ENCODE results near the gene ZC3H12C.

ZC3H12C gene

DNA sequence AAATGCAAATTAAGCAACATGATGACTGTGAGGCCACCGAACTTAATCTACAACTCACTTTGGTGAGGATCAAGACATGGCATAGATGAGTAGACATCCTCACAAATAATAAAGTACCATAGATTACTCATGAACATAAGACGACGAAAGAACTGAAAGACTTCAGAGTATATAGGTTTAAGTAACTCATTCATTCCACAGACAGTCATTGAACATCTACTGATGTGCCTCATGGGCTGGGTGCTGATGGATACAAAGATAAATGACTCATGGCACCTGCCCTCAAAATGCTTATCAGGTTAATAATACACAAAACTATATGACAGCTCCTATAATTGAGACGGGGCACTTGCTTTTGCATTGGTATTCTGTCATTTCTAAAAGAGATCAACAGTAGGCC is 63.3 kb downstream of the ZC3H12C start:
- no peak for DNase-seq

DNA sequence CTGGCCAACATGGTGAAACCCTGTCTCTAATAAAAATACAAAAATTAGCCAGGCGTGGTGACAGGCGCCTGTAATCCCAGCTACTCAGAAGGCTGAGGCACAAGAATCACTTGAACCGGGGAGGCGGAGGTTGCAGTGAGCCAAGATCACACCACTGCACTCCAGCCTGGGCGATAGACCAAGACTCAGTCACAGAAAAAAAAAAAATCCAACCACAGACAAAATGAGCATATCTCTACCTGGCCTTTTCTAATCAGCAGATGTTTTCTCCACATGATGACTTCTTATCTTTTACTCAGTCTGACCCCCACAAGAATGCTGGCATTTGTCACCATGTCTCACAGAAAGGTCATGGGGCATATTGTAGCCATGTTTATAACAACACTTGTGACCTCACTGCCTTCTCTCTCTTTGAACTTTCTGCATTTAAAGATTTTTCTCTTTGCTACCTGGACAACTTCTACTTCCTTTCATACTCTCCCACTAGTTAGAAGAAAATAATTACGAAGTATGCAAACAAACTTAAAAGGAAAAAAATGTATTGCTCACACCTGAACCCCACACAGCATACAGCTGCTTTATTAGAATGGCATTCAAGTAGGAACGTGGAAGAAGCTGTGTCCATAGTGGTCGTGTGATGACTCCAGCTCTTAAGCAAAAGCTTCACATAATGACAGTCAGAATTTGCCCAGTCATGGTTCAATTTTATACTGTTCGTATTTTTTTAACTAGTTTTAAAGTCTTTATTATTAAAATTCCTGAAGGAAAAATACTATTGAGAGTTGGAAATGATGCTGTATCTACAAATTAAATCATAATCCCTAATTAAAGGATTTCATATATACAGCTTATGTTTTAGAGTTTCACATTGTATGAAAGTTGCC is 65.4 kb downstream of the ZC3H12C start:
- DNase-seq = no peak

DNA sequence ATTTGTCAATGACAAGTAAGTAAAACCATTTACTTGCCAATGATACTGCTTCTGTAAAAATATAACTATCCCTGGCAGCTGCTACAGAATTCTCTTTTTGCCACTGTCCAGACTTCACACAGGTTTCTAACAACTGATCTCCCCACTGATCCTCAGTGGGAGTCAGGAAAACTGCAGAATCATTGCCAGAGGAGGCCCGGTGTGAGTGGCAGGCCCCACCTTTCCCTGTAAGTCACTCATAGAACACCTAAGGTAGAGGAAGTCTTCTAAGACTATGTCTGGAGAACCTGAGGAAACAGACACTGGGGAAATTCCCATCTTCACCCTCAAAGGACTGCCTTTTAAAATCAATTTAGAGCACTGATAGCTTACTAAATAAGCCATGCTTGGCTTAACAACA is 66.3 kb downstream of the ZC3H12C start:
- DNase-seq = no peak

DNA sequence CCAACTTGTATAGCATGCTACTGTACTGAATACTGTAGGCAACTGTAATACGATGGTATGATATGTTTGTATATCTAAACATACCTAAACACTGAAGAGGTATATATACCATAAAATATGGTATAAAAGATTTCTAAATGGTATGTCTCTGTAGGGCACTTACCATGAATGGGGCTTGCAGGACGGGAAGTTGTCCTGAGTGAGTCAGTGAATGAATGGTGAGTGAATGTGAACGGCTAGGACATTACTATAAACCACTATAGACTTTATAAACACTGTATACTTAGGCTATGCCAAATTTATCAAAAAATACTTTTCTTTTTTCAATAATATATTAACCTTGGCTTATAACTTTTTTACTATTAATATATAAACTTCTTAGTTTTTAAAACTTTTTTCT is 66.8 kb downstream of the ZC3H12C start:
- no peak for DNase-seq

- DNase-seq = no peak
Measured at GRCh38 chr11:110160437-110160836, 67.2 kb downstream of the ZC3H12C start.

DNA sequence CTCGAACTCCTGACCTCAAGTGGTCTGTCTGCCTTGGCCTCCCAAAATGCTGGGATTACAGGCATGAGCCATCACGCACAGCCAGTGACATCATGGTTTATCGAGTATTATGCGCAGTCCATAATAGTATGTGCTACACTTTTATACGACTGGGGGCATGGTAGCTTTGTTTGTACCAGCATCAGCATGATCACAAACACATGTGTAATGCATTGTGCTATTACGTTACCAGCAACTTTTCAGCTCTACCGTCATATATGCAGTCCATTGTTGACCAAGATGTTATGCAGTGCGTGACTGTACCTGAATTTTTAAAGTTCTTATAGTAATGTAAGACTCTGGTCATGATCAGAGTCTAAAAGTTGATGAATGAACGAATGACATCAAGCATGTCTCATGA is 67.9 kb downstream of the ZC3H12C start:
- DNase-seq = no peak

DNA sequence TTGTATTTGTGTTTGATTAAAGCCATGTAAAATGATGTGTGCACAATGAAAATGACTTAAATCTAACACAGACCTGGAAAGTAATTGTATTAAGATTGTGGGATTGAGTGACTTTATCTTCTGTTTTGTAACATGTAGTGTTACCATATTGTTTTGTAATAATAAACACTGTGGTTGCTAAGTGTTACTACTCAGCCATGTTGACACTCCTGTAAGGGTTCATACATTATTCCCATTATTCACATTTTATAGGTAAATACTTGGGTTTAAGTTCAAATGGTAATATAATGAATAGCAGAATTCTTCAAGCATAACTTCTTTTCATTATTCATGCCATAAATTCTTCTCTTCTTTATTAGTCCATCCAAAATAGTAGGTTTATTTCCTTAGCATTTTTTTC is 69.0 kb downstream of the ZC3H12C start:
- DNase-seq = no peak

DNA sequence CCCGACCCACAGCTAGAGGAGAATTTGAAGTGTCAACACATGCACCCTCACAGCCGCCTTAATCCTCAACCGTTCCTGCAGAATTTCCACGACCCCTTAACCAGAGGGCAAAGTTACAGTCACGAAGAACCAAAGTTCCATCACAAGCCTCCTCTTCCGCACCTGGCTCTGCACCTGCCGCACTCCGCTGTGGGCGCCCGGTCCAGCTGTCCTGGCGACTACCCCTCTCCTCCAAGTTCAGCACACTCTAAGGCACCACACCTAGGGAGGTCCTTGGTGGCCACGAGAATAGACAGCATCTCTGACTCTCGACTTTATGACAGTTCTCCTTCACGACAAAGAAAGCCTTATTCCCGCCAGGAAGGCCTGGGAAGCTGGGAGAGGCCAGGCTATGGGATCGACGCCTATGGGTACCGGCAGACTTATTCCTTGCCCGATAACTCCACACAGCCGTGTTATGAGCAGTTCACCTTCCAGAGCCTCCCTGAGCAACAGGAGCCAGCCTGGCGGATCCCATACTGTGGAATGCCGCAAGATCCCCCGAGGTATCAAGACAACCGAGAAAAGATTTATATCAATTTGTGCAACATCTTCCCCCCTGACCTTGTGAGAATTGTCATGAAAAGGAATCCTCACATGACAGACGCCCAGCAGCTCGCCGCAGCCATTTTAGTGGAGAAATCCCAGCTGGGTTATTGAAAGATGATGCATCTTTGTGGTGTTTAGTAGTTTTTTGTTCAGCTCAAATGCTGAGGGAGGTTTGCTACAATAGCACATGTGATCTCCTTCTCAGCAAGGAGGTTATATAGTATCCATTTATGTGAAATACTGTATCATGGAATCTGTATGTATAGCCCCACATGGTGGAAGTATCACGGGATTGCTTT is 72.1 kb downstream of the ZC3H12C start:
- no peak for DNase-seq

DNA sequence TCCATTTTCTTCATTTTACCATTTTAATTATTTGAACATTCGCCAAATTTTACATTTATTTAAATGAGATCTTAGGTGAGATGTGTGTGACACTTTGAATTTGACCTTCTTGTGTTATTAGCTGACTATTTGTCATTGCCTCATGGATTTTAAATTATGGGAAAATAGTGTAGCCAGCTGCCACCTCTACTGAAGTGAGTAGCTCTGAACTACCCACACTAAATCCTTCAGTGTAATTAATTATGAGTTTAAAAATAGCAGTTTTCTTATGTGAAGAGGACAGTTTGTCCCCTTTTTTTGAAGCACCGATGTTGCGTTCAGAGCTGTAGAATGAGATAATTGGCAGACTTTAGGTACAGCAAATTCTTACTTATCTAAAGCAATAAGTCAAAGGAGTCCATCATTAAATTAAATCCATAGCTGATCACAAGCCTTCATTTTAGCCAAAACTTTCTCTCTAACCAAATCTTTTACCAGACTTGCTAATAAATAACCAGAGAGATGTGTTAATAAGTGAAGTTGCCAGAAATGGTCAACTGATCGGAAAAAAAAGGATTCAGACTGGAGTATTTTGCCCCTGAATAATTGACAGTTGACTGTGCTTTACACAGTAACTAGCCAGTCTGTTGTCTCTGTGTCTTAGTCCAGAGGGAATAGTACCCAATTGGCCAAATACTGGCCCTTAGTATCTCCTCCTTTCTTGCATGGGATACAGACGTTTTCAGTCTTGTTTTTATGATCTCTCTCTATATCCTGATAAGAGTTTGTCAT is 75.0 kb downstream of the ZC3H12C start:
- DNase-seq = no peak

DNA sequence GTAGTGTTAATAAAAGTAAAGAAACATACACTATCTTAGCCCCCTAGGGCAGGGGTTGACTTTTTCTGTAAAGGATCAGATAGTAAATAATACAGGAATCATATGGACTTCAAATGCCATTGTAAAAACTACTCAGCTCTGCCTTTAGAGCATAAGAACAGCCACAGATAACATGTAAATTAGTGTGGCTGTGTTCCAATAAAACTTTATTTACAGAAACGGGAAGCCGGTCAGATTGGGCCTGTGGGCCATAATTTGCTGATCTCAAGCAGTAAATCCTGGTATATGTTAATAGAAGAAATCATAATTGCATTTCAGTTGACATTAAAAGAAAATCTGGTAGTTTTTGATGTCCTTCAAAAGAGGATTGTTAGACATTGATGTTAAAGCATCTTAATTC is 76.5 kb downstream of the ZC3H12C start:
- no peak for DNase-seq

- DNase-seq = no peak
Measured at GRCh38 chr11:110172468-110173065, 79.4 kb downstream of the ZC3H12C start.

DNA sequence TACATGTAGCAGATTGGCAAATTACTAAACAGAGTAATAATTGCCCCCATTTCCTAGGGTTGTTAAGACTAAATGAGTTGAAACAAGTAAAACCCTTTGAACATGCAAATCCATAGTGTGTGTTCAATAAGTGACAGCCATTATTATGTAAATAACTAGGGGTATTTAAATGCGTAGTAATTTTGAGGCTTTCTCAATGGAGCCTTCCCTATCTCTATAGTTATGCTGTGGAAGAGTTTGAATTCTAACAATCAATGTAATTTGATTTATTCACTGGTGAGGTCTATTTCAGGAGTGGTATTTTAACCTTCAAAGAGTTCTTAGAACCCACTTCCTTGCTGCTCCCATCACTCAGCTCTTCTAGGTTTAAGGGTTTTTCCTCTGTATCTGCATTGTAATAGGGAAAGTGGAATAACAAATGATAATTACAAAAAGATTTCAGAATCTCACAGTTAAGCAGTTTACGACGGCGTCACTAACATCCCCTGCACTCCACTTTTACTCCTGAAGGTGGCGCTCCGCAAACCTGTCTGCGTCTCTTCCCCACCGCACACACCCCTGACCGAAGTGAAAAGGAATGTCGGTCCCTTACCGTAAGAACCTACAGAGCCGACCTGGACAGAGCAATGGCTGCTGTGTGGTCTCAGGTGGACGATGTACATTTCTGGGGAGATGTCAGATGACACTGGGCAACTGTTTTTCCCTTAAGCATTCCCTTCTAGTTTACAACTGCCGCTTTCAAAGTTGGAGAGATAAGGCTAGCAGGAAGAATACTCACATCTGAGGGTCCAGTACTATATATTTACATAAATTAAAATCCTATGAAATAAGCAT is 80.8 kb downstream of the ZC3H12C start:
- no peak for DNase-seq

DNA sequence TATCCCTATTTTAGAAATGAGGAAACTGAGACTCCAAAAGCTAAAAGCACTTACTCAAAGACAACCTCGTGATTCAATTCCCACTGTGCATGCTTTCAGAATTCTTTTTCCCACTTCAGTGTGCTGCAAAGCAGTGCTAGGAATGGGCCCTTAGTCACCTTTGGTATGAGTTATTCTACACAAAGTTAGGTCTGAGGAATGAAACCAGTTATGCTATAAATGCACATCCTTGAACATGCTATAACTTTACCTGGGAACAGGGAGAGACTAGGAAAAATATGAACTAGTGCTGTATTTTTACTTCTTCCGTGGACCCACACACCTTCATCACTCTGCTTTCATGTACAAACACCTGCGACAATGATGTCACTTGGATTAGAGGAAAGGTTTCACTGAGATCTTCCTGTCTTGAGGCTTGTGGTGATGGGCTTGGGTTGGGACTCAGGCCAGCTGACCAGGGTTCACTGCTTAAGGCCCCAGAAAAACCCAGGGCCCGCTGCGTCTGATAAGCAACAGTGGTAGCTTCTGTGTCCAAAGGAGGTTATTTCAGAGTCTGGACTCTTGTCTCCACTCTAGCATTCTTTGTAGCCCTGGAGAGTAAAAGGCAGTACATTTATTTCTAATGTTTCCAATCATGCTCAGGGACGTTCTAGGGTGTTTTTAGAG is 81.6 kb downstream of the ZC3H12C start:
- DNase-seq = peak; percentile 5

GRCh38 chr11:110176366-110177085 is 83.3 kb downstream of the ZC3H12C start:
- no peak for DNase-seq

GRCh38 chr11:110177086-110177456 is 83.9 kb downstream of the ZC3H12C start:
- no peak for DNase-seq

GRCh38 chr11:110179064-110179463 is 85.9 kb downstream of the ZC3H12C start:
- no peak for DNase-seq

- DNase-seq = no peak
Measured at GRCh38 chr11:110182886-110183285, 89.7 kb downstream of the ZC3H12C start.

DNA sequence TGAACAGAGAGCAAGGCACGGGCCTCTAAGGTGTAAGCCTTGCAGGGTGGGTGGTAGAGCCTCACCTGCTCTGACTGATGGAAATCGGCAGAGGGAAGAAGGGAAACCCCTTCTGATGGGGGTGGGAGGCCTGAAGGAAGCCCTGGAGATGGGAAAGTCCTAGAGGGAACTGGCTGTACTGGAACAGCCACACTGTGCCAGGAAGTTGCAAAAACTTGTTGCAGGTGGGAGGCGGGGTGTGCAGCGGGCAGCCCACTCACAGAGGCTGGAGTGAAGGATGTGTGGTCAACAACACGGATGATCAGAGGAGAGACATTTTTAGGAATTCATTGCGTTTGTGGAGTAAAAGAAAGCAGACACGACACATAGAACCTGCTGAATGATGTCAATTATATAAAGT is 91.3 kb downstream of the ZC3H12C start:
- no peak for DNase-seq

DNA sequence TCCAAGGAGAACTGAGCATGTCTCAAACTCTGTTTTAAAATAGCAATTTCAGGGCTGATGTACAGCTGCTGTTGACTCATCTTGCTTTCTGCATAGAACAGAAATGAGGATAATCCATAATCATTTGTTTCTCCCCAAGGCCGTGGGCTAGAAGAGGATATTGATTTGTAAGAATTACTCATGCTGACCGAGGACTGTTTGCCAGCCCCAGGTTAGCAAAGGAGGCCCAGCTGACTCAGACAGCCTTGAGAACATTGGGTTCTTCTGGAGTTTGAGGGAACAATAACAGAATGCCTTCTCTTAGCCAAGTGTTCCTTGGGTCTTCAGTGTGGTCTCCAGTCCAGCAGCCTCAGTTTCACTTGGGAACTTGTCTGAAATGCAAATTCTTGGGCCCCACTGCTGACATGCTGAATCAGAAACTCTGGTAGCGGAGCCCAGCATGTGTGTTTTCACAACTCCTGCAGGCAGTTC is 92.0 kb downstream of the ZC3H12C start:
- no peak for DNase-seq

GRCh38 chr11:110185599-110185998 is 92.4 kb downstream of the ZC3H12C start:
- no peak for DNase-seq

DNA sequence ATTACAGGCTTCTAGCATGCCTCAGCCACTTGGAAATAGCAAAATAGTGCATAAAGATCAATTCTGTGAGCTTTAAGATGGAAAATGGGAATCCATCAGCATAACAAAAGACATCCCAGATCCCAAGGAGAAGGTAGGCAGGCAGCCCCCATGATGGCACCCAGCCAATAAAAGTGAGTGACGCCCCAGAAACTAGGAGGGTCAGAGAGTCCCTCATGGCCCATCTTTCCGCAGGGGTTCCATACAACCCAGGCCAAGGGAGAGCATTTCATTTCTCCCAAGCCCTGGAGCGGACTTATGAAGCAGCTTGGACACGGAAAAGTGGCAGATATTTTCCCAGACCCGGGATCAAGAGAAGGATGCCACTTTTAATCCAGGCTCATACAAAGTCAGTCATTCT is 93.3 kb downstream of the ZC3H12C start:
- DNase-seq = no peak

Data from DMS79 treated with DMSO at 0.1 percent for 48 hours (cell line).